HL-60 (cell line): ENCODE data around the gene JUNB.
A peak's percentile ranks its signal among the peaks of the same experiment; 100 is the strongest.

ENCODE experiments used
- GABPA ChIP-seq: IDR thresholded peaks from 2 replicates; pipeline ENCODE4 v1.6.1; 2012; ENCODE audit warnings: low read depth
- POLR2AphosphoS5 ChIP-seq: IDR thresholded peaks from 2 replicates; pipeline ENCODE4 v1.6.1; 2012; ENCODE audit warnings: low read depth
- SPI1 ChIP-seq: IDR thresholded peaks from 2 replicates; pipeline ENCODE4 v1.6.1; 2012; ENCODE audit warnings: low read depth, mild to moderate bottlenecking, borderline replicate concordance
- TF ChIP-seq, protein P1 (sequence below): IDR thresholded peaks from one replicate; pipeline ENCODE4 v1.5.1; 2011; ENCODE audit warnings: low read length, control low read depth, inconsistent platforms; ENCODE audit not compliant: insufficient read depth
- TF ChIP-seq, protein P2 (sequence below): IDR thresholded peaks from 2 replicates; pipeline ENCODE4 v1.6.1; 2012; ENCODE audit warnings: low read depth; ENCODE audit not compliant: insufficient replicate concordance

DNA sequence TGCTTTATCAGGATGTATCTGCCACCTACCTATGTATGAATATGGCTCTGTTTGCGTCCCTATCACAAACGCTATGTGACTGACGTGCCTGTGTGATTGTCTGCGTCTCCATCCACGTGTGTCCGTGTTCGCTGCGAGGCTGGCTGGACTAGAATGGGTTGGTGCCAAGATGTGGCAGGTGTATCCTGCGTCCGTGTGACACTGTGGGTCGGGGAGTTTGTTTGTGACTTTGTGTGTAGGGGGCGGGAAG, 9.2 kb upstream of the JUNB start:
- 0 out of 2 replicates have a peak, but pooled peaks have one; percentile 33 for TF ChIP-seq POLR2AphosphoS5
- TF ChIP-seq, protein P1, sequence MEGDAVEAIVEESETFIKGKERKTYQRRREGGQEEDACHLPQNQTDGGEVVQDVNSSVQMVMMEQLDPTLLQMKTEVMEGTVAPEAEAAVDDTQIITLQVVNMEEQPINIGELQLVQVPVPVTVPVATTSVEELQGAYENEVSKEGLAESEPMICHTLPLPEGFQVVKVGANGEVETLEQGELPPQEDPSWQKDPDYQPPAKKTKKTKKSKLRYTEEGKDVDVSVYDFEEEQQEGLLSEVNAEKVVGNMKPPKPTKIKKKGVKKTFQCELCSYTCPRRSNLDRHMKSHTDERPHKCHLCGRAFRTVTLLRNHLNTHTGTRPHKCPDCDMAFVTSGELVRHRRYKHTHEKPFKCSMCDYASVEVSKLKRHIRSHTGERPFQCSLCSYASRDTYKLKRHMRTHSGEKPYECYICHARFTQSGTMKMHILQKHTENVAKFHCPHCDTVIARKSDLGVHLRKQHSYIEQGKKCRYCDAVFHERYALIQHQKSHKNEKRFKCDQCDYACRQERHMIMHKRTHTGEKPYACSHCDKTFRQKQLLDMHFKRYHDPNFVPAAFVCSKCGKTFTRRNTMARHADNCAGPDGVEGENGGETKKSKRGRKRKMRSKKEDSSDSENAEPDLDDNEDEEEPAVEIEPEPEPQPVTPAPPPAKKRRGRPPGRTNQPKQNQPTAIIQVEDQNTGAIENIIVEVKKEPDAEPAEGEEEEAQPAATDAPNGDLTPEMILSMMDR: no peak
- no peak for TF ChIP-seq GABPA
- TF ChIP-seq, protein P2, sequence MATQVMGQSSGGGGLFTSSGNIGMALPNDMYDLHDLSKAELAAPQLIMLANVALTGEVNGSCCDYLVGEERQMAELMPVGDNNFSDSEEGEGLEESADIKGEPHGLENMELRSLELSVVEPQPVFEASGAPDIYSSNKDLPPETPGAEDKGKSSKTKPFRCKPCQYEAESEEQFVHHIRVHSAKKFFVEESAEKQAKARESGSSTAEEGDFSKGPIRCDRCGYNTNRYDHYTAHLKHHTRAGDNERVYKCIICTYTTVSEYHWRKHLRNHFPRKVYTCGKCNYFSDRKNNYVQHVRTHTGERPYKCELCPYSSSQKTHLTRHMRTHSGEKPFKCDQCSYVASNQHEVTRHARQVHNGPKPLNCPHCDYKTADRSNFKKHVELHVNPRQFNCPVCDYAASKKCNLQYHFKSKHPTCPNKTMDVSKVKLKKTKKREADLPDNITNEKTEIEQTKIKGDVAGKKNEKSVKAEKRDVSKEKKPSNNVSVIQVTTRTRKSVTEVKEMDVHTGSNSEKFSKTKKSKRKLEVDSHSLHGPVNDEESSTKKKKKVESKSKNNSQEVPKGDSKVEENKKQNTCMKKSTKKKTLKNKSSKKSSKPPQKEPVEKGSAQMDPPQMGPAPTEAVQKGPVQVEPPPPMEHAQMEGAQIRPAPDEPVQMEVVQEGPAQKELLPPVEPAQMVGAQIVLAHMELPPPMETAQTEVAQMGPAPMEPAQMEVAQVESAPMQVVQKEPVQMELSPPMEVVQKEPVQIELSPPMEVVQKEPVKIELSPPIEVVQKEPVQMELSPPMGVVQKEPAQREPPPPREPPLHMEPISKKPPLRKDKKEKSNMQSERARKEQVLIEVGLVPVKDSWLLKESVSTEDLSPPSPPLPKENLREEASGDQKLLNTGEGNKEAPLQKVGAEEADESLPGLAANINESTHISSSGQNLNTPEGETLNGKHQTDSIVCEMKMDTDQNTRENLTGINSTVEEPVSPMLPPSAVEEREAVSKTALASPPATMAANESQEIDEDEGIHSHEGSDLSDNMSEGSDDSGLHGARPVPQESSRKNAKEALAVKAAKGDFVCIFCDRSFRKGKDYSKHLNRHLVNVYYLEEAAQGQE: no peak
- no peak for TF ChIP-seq SPI1
